Osteoblast (primary cell): ENCODE data around the gene SYPL2. TPM values are rescaled to one million over a fixed set of nuclear protein-coding genes. Genes with fewer than 3 reads are reported as not detected.

Experiments
- DNase-seq: peaks from one replicate; pipeline ENCODE4 v3.0.0; 2011; ENCODE audit warnings: low spot score, mixed read lengths; ENCODE audit not compliant: insufficient read length; ENCODE audit errors: missing footprints
- H2AFZ ChIP-seq: 2 replicates; pipeline ENCODE4 v1.6.0; 2011; ENCODE audit warnings: mild to moderate bottlenecking, low read length
- H3K27ac ChIP-seq: 2 replicates; pipeline ENCODE4 v1.5.1; 2011; ENCODE audit warnings: mild to moderate bottlenecking, low read depth, low read length, moderate library complexity
- H3K27me3 ChIP-seq: 2 replicates; pipeline ENCODE4 v1.6.0; 2012; ENCODE audit warnings: mild to moderate bottlenecking, control low read depth, inconsistent platforms, low read length, moderate library complexity; ENCODE audit not compliant: insufficient read depth
- H3K36me3 ChIP-seq: 2 replicates; pipeline ENCODE4 v1.5.1; 2011; ENCODE audit warnings: mild to moderate bottlenecking, low read length, control low read depth, moderate library complexity; ENCODE audit not compliant: insufficient read depth
- H3K4me1 ChIP-seq: 2 replicates; pipeline ENCODE4 v1.5.1; 2011; ENCODE audit warnings: mild to moderate bottlenecking, low read length, control low read depth, moderate library complexity; ENCODE audit not compliant: insufficient read depth
- H3K4me2 ChIP-seq: 2 replicates; pipeline ENCODE4 v1.6.0; 2011; ENCODE audit warnings: mild to moderate bottlenecking, low read length; ENCODE audit not compliant: insufficient read depth
- H3K4me3 ChIP-seq: fragments of 200-600 bp; sonication (generic); 3 replicates; pipeline ENCODE4 v1.5.1; 2012; ENCODE audit warnings: mild to moderate bottlenecking, low read length, inconsistent platforms; ENCODE audit not compliant: insufficient read depth
- H3K79me2 ChIP-seq: 2 replicates; pipeline ENCODE4 v1.6.0; 2012; ENCODE audit warnings: mild to moderate bottlenecking, low read length, control low read depth, inconsistent platforms; ENCODE audit not compliant: insufficient read depth
- H3K9me3 ChIP-seq: 2 replicates; pipeline ENCODE4 v1.5.1; 2011; ENCODE audit warnings: low read depth, low read length, control low read depth
- H4K20me1 ChIP-seq: 2 replicates; pipeline ENCODE4 v1.6.0; 2012; ENCODE audit warnings: mild to moderate bottlenecking, low read length, control low read depth; ENCODE audit not compliant: insufficient read depth
- total RNA-seq: library from RNA; depleted of rRNA; stranded (reverse); fragments of >200 nt; gene quantifications from 2 replicates; pipeline ENCODE4 v1.2.3, GENCODE V29; 2012
- TF ChIP-seq, protein P1 (sequence below): IDR thresholded peaks from 2 replicates; pipeline ENCODE4 v1.5.1; 2011; ENCODE audit warnings: mild to moderate bottlenecking, low read depth, low read length, moderate library complexity; ENCODE audit errors: extremely low read depth

Gene SYPL2
- total RNA-seq, 1 donor = 1.8 TPM

DNA sequence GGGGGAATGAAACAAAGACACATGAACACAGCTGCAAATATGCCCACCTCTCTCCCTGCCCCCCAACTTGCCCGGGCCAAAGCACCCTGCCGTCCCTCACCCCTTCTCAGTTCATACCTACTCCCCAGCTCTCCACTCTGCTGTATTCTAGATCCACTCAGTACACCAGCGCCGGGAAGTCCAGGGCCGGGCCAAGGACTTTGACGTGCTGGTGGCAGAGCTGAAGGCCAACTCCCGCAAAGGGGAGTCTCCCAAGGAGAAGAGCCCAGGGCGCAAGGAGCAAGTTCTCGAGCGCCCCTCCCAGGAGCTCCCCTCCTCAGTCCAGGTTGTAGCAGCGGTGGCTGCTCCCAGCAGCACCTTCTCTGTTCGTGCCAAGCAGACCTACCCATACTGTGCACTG lies 22.4 kb downstream of the SYPL2 start:
- no peak overlapping the region for H3K4me3 ChIP-seq
- DNase-seq = no peak
- peaks cover 7% of the 10 kb centered on the region for H3K79me2 ChIP-seq
- no peak overlapping the region for H3K27ac ChIP-seq
- peaks cover 18% of the 10 kb centered on the region for H3K4me1 ChIP-seq
- H4K20me1 ChIP-seq = no peaks in the 10 kb centered on the region
- no peaks in the 10 kb centered on the region for H3K9me3 ChIP-seq
- peaks cover 10% of the 10 kb centered on the region for H3K36me3 ChIP-seq
- H2AFZ ChIP-seq = no peak overlapping the region
- H3K27me3 ChIP-seq = no peaks in the 10 kb centered on the region
- no peak overlapping the region for H3K4me2 ChIP-seq
- TF ChIP-seq, protein P1, sequence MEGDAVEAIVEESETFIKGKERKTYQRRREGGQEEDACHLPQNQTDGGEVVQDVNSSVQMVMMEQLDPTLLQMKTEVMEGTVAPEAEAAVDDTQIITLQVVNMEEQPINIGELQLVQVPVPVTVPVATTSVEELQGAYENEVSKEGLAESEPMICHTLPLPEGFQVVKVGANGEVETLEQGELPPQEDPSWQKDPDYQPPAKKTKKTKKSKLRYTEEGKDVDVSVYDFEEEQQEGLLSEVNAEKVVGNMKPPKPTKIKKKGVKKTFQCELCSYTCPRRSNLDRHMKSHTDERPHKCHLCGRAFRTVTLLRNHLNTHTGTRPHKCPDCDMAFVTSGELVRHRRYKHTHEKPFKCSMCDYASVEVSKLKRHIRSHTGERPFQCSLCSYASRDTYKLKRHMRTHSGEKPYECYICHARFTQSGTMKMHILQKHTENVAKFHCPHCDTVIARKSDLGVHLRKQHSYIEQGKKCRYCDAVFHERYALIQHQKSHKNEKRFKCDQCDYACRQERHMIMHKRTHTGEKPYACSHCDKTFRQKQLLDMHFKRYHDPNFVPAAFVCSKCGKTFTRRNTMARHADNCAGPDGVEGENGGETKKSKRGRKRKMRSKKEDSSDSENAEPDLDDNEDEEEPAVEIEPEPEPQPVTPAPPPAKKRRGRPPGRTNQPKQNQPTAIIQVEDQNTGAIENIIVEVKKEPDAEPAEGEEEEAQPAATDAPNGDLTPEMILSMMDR = no peak

DNA sequence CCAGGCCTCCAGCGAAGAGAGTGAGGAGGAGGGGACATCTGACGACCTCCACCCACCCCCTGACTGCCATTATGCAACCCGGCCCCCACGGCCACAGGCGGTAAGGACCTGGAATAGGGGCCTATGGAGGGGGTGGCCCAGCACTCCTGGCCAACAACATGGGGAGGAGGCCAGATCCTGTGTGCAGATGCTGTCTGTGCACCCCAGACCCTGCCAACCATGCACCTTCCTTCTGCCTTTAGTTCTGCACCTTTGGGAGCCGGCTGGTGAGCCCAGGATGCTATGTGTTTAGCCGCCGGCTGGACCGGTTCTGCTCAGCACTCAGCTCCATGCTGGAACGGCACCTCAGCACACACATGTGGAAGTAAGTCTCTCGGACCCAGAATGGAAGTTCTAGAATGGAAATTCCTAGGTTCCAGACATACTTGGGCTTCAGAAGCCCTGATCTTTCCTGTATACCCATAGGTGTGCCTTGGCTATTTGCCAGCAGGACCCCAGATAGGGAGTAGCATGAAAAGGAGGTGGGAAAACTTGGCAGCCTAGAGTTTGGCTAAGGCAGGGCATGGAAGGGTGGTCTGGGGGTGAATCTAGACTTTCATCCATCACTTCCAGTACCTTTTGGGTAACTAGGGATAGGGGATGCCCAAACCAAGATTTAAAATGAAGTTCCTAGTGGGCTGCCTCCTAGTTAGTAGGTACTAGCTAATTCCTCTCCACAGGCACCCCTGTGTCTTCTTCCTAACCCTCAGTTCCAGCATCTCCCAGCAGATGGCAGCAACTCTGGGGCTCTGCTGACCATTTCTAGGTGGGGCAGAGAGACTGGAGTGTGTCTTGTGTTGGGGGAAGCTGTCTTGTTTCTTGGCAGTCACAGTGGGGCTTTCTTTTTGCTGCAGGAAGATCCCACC lies 23.9 kb downstream of the SYPL2 start:
- Histone ChIP-seq H3K36me3 (peaks cover 10% of the 10 kb centered on the region), H4K20me1 (peaks cover 3% of the 10 kb centered on the region), H3K79me2 (peaks cover 11% of the 10 kb centered on the region), H3K27me3 (no peaks in the 10 kb centered on the region), H3K9me3 (no peaks in the 10 kb centered on the region), H3K4me1 (peaks cover 11% of the 10 kb centered on the region), H2AFZ (no peak overlapping the region), H3K4me2 (no peak overlapping the region), H3K4me3 (no peak overlapping the region), H3K27ac (no peak overlapping the region)
- DNase-seq = peak; percentile 99
- TF ChIP-seq, protein P1 = peak; percentile 85

DNA sequence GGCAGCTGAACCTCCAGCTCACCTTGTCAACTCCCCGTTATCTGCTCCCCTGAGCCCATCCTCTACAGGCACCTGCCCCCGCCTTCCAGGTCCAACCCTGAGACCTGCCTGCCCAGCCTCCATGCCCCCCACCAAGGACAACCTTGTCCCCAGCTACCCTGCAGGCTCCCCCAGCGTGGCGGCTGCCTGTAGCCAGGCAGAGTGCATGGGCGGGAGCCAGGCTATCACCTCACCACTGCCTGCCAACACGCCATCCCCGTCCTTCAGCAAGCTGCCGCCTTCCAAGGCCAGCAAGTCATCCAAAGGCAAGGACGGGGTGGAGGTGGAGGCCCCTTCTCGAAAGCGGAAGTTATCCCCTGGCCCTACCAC lies 24.6 kb downstream of the SYPL2 start:
- Histone ChIP-seq H3K79me2 (peaks cover 17% of the 10 kb centered on the region), H3K4me3 (no peak overlapping the region), H3K4me1 (peaks cover 11% of the 10 kb centered on the region), H3K27me3 (no peaks in the 10 kb centered on the region), H2AFZ (no peak overlapping the region), H3K27ac (no peak overlapping the region), H3K9me3 (no peaks in the 10 kb centered on the region), H3K4me2 (no peak overlapping the region), H4K20me1 (peaks cover 5% of the 10 kb centered on the region), H3K36me3 (peaks cover 10% of the 10 kb centered on the region)
- no peak for DNase-seq
- TF ChIP-seq, protein P1 = no peak

DNA sequence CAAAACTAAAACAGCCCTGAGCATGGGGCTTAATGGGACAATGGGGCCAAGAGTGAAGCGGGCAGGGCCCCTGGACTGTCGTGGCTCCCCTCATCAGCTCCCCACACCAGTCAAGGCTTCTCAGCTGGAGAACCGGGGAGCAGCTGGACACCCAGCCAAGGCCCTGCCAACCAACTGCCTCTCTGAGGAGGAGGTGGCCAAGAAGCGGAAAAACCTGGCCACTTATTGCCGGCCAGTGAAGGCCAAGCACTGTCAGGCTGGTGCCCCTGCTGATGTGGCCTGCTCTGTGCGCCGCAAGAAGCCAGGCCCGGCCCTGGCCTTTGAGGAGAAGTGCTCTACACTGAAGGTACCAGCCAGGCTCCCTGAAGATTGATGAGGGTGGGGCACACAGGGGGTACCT lies 25.0 kb downstream of the SYPL2 start:
- TF ChIP-seq, protein P1 = no peak
- Histone ChIP-seq H2AFZ (no peak overlapping the region), H3K27ac (no peak overlapping the region), H3K4me3 (no peak overlapping the region), H3K36me3 (peaks cover 15% of the 10 kb centered on the region), H3K4me2 (no peak overlapping the region), H3K4me1 (peaks cover 11% of the 10 kb centered on the region), H4K20me1 (peaks cover 5% of the 10 kb centered on the region), H3K79me2 (peaks cover 22% of the 10 kb centered on the region), H3K9me3 (no peaks in the 10 kb centered on the region), H3K27me3 (no peaks in the 10 kb centered on the region)
- peak; percentile 6 for DNase-seq
